GM19455 (cell line): ENCODE results near the gene MYOD1.

ENCODE experiments used
- ATAC-seq: cut with Tn5 transposase; IDR thresholded peaks from one replicate; pipeline ENCODE4 v1.9.1; 2021; ENCODE audit not compliant: unreplicated experiment

MYOD1 gene

DNA sequence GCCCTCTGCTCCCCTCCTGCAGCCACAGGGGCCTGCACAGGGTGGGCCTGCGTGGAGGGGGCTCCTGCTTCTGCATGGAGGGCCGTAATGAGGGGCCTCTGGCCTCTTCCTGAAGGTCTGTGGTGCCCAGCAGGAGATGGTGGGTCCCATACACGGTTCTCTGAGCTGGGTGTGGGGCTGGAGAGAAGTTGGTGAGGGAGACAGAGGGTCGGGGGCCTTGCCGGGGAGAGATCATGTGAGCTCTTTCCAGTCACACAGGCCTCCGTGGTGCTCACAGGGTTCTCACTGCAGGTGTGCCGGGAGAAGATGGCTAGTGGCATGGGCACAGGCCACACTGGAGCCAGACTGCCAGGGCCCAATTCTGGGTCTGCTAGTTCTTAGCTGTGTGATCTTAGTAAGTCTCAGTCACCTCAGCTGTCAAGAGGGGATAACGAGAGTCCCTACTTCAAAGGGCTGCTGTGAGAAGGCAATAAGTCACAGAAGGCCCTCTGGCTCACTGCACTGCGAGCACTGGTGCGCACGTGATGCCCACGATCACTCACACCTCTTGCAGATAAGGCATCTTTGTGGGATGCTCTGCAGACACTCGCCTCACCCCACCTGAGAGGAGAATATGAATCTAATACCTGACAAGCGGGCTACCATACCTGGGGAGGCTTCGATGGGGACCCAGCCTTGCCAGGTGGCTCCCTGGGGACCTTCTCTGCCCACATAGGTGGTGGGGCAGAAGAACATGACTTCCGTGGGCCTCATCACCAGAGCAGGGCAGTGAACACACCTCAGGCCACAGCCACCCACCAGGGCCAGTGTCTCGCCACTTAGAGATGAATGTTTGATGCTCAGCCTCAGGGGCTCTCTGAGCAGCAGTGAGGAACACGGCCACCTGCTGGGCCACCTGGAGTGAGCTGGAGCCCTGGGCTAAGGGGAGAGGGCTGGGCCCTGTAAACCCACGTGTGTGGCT is 29.7 kb downstream of the MYOD1 start:
- ATAC-seq, result no peak

DNA sequence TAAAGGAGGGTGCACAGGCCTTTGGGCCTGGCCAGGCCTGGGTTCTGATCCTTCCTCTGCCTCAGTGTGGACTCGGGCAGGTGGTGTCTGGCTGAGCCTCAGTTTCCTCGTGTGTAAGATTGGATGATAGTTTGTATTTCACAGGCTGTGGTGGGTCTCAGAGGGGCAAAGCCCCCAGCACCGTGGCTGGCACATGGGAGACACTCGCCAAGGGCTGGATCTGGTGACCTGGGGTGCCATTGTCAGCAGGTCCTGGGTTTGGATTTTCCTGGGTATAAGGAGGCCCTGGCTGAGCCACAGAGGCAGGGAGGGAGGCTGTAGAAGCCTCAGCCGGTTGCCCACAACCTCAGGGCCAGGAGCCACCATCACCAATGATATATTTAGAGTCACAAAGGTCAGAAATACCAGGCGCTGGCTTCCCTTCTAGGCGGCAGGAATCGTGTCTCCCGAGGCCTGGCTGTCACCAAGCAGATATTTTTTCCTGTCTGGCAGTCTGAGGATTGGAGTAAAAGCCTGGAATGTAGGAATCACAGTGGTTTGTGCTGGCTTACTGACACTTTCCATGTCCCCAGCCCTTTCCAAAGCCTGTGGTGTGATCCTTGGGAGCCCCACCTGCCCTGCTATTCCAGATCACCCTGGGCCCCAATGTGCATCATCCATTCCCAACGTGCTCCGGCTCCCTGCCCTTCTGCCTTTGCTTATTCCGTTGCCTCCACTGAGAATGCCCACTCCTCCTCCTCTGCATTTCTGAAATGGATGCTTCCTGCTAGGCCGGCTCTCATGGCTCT is 30.8 kb downstream of the MYOD1 start:
- ATAC-seq, result no peak

DNA sequence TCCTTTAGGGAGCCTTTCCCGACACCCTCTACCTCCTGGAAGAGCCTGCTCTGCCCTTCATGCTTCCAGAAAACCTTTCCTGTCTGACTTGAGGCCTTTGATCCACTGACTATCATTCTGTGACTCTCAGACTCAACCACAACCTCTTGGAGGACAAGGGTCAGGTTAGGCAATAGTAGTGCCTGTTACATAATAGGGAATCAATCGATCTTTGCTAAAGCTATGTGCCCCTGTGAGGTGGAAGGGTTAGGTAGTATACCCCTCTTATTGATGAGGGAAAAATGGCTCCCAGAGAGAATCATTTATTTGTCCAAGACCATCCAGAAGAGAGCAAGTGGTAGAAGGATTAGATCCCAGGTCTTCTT is 31.4 kb downstream of the MYOD1 start:
- ATAC-seq, result no peak

DNA sequence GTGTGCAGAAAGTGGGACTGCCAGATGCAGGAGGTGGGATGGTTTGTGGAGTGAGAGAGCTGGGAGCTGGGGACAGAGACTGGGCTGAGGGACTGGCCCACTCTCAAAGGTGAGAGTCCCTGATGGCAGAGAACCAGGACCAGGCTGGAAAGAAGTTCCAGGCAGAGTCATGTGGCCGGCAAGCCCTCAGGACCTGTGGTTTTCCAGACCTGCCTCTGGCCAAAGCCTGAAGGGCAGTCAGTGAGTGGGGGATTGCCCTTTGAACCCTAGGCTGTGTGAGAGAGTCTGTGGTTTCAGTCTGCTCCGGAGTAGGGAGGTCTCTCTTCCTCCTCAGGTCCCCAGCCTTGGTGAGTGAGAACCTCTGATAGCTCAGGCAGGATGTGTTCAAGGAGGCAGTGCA is 32.2 kb downstream of the MYOD1 start:
- no peak for ATAC-seq

DNA sequence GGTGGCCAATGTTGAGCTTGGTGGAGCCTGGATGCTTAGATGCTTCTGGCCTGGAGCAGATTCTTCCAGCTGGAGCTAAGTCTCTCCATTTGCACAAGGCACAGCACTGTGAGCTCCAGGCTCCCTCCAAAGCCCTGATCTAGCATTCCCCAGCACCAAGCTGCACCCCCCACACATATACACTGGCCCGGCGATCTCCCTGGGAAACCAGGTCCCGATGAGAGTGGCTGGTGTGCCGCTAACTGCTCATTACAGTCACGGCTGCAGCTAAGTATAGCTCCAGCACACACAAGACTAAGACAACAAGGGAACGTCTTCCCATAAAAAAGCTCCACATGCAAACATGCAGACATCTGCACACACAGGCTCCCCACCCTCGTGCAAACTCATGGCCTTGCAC is 32.8 kb downstream of the MYOD1 start:
- no peak for ATAC-seq

DNA sequence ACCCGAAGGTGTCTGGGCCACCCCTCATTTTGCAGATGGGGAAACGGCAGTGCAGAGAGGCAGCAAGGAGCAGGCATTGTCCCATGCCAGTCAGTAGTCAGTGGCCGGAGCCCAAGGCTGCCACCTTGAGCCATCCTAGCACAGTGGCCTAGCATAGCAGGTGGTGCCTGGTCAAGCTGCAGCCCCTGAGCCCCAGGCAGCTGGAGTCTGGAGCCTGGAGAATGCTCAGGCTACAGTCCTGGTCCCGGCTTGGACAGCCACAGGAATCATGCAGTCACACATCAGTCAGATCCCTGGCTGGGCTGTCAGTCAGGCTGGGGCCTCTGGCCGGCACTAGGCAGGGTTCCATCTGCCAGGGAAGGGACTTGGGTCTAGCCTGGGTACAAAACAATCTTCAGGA is 33.8 kb downstream of the MYOD1 start:
- no peak for ATAC-seq

DNA sequence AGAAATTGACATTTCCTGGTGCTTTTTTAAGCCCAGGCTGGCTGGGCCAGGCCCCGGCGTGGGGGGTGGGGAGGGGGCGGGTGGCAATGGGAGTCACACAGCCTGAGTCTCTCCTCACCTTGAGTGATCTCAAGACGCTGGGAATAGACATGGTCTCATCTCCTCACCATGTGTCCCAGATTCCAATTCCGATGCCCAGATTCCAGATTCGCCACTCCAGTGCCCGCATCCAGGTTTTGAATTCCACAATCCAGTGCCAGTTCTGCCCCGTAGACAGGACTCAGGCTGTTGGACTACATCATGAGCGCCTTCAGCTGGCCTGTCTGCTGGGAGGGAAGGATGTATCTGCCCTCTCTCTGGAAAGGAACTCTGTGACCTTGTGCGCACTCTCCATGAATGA is 34.3 kb downstream of the MYOD1 start:
- ATAC-seq, result no peak

DNA sequence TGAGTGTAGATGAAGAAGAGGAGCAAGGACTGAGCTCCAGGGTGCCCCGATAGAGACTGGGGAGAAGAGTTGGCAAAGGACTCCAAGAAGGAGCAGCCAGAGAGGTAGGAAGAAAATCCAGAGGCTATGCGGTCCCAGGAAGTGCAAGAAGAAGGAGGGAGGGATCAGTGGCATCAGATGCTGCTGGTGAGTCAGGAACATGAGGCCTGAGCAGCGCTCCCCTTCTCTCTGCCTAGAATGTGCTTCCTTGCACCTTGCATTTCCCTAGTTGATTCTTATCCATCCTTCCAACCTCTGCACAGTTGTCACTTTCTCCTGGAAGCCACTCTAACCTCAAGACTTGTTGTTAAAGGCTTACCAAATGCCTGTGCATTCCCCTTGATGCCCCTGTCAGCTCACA is 36.5 kb downstream of the MYOD1 start:
- ATAC-seq, result no peak

DNA sequence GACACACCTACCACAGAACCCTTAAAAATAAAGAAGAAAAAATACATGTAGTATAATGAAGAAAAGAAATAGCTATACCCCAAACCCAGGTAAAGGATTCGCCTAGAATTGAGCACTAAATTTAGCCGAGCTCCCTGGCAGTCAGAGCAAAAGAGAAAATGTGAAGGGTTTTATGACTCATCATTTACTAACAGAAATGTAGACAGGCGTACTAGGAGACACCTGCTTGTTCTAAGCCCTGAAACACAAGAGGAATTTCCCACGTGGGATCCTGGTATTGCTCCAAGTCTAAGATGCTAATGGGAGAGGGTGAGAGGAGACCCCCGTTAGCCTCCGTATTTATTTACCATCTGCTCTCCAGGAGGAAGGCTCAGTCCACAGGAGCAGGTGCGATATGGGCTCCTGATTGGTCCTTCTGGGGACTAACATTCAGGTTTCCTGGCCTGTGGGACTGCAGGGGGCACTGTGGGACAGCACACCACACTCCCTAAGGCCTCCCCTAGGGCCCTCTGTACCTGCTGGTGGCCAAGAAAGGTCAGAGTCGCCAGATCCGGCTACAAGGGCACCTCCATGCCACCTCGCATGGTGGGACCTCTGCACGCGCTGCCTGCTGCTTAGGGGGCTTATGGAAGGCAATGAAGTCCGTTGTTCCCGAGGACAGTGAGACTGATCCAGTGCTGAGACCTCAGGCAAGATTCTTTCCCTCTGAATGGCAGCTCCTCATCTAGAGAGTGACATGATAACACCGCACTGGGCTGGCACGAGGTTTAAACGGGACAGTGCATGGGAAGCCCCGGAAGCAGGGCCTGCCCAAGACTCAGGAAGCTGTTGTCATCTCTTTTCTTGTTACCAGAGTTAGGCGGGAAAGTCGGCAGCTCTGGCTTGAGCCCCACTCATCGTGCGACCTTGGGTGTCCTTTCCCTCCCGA is 41.0 kb downstream of the MYOD1 start:
- peak; percentile 61 for ATAC-seq

DNA sequence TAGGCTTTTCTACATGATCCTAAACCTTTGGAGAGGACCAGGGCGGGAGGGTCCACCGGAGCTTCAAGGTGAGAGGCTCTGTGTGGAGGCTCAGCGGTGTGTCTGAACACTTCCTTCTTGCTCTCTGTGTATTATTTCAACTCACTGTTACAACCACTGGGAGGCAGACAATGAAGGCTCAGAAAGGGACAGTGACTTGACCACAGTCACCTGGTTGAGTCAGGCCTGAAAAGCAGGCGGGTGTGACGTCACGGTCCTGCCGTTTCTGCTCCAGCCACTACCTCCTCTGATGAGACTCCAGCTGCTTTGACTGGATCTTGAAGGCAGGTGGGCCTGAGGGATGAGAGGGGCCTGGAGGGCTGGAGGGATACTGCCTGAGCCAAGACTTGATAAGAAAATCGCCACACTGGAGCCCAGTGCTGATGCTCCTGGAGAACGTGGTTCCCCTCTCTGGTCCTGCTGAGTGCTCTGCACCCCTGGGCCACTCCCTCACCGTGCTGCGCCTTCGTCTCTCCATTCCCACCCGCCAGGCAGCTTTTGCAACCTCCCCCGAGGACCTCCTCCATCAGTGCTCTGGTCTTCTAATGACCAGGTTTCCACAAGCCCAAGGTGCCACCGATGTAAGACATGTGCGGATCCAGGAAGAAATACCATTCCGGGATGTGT is 43.1 kb downstream of the MYOD1 start:
- no peak for ATAC-seq

DNA sequence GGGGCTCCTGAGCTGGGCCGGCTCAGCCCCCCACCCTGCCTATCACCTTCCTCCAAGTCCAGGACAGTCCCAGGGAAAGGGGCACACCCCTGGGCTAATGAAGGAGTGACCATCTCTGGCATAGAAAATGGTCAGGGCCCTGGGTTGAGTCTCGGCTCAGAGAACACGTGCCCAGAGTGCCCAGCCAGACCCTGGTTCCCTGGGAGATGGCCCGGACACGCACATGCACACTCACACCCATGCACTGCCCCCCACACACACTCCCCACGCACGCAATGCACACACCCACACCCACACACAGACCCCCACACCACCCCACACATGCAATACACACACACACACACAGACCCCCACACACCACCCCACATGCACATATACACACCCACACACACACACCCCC is 43.9 kb downstream of the MYOD1 start:
- ATAC-seq, result no peak

DNA sequence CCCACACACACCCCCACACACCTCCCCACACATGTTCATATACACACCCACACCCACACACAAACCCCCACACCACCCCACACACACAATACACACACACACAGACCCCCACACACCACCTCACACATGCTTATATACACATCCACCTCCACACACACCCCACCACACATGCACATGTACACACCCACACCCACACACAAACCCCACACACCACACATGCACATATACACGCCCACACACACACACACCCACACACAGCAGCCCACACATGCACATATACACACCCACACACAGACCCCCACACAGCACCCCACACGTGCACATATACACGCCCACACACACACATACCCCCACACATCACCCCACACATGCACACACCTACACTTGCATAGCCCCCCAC is 44.3 kb downstream of the MYOD1 start:
- no peak for ATAC-seq

DNA sequence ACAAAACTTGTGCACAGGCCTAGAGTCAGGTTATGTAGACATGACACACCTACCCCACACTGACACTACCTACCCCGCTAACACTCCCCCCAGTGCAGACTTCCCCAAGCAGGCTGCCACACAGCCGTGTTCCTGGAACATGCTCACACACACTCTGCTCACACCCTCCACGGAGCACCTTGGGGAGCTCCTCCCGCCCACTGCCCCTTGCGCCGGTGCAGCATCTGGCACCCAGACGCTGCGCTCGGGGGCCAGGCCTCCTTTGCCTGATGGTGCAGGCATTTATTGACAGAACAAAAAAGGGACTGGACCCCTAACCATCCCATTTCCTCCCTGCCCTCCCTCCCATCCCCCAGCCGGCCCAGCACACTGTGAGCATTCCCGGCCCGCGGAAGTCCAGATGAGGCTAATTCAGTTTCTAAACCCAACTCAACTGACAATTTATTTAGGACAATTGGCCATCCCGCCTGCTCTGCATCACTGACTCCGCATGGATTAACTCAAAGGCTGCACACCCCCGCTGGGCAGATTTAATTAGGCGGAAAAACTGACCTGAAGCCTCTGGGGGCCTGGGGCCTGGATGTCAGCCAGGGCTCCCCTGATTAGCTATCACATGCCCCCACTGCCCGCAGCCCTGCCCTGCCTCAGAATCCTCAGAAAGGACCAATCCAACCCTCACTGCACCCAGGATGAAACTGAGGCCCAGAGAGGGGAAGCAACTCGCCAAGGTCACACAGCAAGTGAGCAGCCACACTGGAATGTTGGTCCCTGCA is 45.3 kb downstream of the MYOD1 start:
- ATAC-seq, result no peak

DNA sequence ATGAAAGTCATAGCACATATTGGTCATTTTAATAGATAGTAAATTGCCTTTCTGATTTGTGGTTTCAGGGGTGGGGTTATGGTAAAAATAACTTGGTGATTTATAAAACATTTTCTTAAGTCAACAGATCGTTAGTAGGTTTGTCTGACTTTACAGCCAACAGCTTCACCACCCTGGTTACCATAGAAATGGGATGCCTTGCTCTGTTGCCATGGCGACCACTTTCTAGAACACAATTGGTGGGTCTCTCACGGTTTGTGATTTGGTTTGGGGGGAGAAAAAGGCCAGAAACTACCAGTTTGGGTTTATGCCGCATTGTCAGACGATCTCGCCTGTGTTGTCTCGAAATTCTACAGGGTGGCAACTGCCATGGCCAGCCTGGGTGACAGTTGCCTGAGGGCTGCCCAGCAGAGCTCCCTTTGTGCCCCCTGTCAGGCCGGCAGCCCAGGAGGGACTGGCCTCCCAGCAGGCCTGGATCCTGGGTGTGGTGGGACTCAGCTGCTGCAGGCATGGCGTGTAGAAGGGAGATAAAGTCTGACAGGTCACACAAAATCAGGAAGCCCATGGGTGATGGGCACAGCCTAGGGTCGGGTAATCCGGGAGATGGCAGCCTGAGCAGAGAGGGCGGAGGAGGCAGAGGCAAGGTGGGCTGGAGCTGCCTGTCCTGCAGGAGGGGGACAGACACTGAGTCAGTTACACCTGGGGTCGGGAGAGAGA is 46.1 kb downstream of the MYOD1 start:
- no peak for ATAC-seq

DNA sequence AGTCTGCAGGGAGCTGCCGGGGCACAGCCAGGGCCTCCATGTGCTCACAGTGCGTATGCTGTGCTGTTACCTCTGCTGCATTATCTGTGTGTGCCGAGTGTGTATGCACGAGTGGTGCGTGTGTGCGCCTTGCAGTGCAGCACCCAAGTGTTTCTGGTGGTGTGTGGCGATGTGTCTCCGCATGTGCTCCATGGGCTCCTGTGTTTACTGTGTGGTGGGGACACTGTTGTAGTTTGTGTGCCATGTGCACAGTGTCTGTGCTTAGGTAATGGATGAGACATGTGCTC is 46.6 kb downstream of the MYOD1 start:
- ATAC-seq, result no peak

DNA sequence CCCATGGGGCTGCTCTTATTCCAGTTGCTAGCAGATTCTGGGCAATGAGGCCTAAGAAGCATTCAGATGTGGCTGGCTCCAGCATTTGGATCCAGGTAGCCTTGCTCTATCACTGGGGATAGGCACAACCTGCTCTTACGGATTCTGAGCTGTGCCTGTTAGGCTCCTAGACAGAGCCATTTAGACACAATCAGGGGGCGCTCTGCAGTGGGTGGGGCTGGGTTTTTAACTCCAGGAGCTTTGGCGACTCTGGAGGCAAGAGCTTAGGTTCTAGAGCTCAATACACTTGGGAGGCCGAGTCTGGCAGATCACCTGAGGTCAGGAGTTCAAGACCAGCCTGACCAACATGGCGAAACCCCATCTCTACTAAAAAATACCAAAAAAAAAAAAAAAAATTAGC is 47.2 kb downstream of the MYOD1 start:
- ATAC-seq, result no peak

DNA sequence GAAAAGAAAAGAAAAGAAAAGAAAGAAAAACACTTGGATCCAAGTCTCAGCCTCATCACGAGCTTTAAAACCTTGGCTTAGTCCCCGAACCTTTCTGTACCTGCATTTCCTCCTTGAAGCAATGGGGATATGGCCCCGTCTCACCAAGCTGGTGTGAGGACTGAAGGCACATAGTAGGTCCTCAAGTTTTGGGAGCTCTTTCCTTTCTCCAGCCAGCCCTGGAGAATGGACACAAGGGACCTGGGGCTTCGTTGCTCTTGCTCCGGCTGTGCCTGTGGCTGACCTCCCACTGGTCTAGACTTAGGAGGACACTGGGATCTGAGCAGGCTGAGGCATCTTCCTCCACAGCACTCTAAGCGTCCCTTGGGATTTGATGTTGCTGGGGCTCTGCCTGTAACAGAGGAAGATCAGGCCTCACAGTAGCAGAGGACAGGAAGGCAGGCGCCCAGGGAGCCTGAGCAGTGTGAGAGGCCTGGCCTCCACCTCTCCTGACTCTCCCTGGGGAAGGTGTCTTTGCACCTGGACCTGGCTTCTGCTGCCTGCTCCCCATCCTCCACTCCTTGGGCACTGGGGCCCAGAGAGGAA is 48.0 kb downstream of the MYOD1 start:
- ATAC-seq, result no peak

DNA sequence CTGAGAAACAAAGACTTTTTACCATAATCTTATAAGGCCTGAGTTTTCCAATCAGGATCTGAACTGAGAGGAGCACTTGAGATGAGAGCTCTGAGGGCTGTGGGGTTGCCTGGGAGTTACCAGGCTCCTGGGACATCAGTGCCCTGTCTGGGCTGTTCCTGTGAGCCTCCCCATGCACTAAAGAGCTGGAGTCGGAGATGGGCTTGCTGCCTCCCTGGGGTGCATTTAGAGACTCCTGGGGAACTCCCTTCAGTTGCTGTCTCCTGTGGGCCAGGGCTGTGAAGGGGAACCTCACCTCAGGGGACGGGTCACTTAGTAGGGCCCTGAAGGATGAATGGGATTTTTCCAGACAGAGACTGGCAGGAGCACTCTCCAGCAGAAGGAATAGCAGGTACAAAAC is 48.5 kb downstream of the MYOD1 start:
- ATAC-seq, result no peak

DNA sequence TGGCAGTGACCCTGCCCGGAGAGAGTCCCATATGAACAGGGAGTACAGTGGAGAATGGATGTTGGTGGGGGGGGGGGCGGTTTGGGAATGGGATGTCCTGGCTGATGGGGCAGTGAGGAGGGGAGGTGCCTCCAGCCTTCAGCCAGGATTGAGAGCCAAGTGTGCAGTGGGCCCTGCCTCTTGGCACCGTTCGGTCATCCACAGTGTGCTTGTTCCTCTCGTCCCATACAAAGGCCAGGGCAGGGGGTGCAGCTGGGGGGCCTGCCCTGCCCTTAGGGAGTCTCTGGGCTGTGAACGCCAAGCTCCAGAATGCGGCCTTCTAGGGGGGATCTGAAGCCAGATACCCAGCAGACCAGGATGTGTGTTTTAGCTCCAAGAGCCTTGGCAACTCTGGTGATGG is 49.2 kb downstream of the MYOD1 start:
- no peak for ATAC-seq
